GM12878 (cell line): ENCODE data around the gene TAPT1. TPM values are rescaled to one million over a fixed set of nuclear protein-coding genes. Genes with fewer than 3 reads are reported as not detected.

Experiments
- ATAC-seq: fragments of 200-7000 bp; cut with Tn5 transposase; 3 replicates; pipeline ENCODE4 v1.9.1; 2020; ENCODE audit warnings: mild to moderate bottlenecking, moderate library complexity
- BruUV-seq: library from RNA; stranded (reverse); fragments of 400-500 nt; replicated peaks from 2 replicates; lab custom pipeline; 2021; lab: Mats Ljungman, UMichigan
- CTCF ChIA-PET: fragments of 300-600 bp; sonication (Branson Sonifier 250); formaldehyde crosslinking; extraction: SDS; loops from one replicate; lab custom pipeline; 2021; ENCODE audit warnings: inconsistent platforms; lab: Yijun Ruan, JAX
- POLR2A ChIA-PET: fragments of 350-600 bp; formaldehyde crosslinking; extraction: SDS; loops from one replicate; lab custom pipeline; 2021; ENCODE audit warnings: inconsistent platforms; lab: Charles Lee
- RAD21 ChIA-PET: fragments of 300-600 bp; sonication (Branson Sonifier 250); formaldehyde crosslinking; loops from one replicate; lab custom pipeline; 2023; ENCODE audit warnings: antibody characterized with exemption; ENCODE audit not compliant: unreplicated experiment; lab: Charles Lee
- SMC1A ChIA-PET: fragments of 300-600 bp; sonication (Branson Sonifier 250); formaldehyde crosslinking; loops from one replicate; lab custom pipeline; 2023; ENCODE audit not compliant: unreplicated experiment, uncharacterized antibody; lab: Charles Lee
- DNase-seq: peaks from one replicate; pipeline ENCODE4 v3.0.0-alpha.2; 2011; ENCODE audit warnings: low read depth, low spot score
- FAIRE-seq: peaks from 3 replicates; lab custom pipeline; 2011; peaks lifted over from hg19 to GRCh38; lab: Jason Lieb, UNC
- H2AFZ ChIP-seq: 2 replicates; pipeline ENCODE4 v1.6.0; 2011; ENCODE audit warnings: low read depth, low read length, control low read depth; ENCODE audit not compliant: control insufficient read depth
- H3K27ac ChIP-seq: 2 replicates; pipeline ENCODE4 v1.5.1; 2011; ENCODE audit warnings: control low read depth; ENCODE audit not compliant: control insufficient read depth, insufficient read depth
- H3K27me3 ChIP-seq, 2 experiments: replicated peaks in 1 of 2; 2 replicates each; pipeline versions ENCODE4 v1.6.0 to v1.6.1; 2011; ENCODE audit warnings: low read length in 1 of 2; ENCODE audit not compliant: control insufficient read depth in 2 of 2, insufficient read depth in 2 of 2
- H3K36me3 ChIP-seq, 2 experiments: 2 replicates each; pipeline ENCODE4 v1.5.1; 2011; ENCODE audit warnings: low read length in 1 of 2; ENCODE audit not compliant: control insufficient read depth in 2 of 2, insufficient read depth in 2 of 2
- H3K4me1 ChIP-seq: 2 replicates; pipeline ENCODE4 v1.6.1; 2011; ENCODE audit warnings: mild to moderate bottlenecking, low read length, moderate library complexity, mixed read lengths; ENCODE audit not compliant: control insufficient read depth, insufficient read depth
- H3K4me2 ChIP-seq: 2 replicates; pipeline ENCODE4 v1.6.0; 2011; ENCODE audit warnings: control low read depth; ENCODE audit not compliant: control insufficient read depth, insufficient read depth
- H3K4me3 ChIP-seq: fragments of 200-600 bp; sonication (generic); 2 replicates; pipeline ENCODE4 v1.5.1; 2016
- H3K79me2 ChIP-seq: 2 replicates; pipeline ENCODE4 v1.6.0; 2011; ENCODE audit warnings: low read length; ENCODE audit not compliant: control insufficient read depth, insufficient read depth
- H3K9ac ChIP-seq: 2 replicates; pipeline ENCODE4 v1.8.0; 2011; ENCODE audit warnings: low read length, control low read depth, mixed read lengths; ENCODE audit not compliant: control insufficient read depth, insufficient read depth
- H3K9me3 ChIP-seq: replicated peaks from 3 replicates; pipeline ENCODE4 v1.5.1; 2011; ENCODE audit warnings: mild to moderate bottlenecking, low read length; ENCODE audit not compliant: control insufficient read depth, insufficient read depth
- H4K20me1 ChIP-seq: 2 replicates; pipeline ENCODE4 v1.6.0; 2011; ENCODE audit not compliant: control insufficient read depth, insufficient read depth
- BACH1 ChIP-seq: fragments of 450-650 bp; IDR thresholded peaks from 2 replicates; pipeline ENCODE4 v1.6.1; 2017; ENCODE audit warnings: mild to moderate bottlenecking, borderline replicate concordance
- CTCF ChIP-seq, 3 experiments: IDR thresholded peaks in 2 of 3; conservative IDR thresholded peaks in 1 of 3; 2 replicates each; pipeline ENCODE4 v1.5.1; 2011; ENCODE audit warnings: low read depth in 3 of 3, low read length in 3 of 3, mild to moderate bottlenecking in 3 of 3, control low read depth in 2 of 3, moderate library complexity in 2 of 3, inconsistent platforms in 1 of 3, mixed read lengths in 1 of 3; ENCODE audit not compliant: control insufficient read depth in 2 of 3, insufficient read depth in 1 of 3; ENCODE audit errors: extremely low read depth in 1 of 3
- EGR1 ChIP-seq, 2 experiments: IDR thresholded peaks; 1 replicate in 1 of 2; 2 replicates in 1 of 2; pipeline ENCODE4 v1.6.1; 2011 to 2012; ENCODE audit warnings: low read depth in 2 of 2, low read length in 2 of 2, borderline replicate concordance in 1 of 2, mild to moderate bottlenecking in 1 of 2, moderate library complexity in 1 of 2
- IRF4 ChIP-seq: IDR thresholded peaks from 2 replicates; pipeline ENCODE4 v1.6.1; 2011; ENCODE audit warnings: low read depth, low read length
- NFYA ChIP-seq: IDR thresholded peaks from 2 replicates; pipeline ENCODE4 v1.6.1; 2011; ENCODE audit warnings: low read depth, mild to moderate bottlenecking, low read length, improper control_type of control experiment, borderline replicate concordance
- PML ChIP-seq: IDR thresholded peaks from 2 replicates; pipeline ENCODE4 v1.6.1; 2012; ENCODE audit warnings: low read length, inconsistent platforms
- SMARCA5 ChIP-seq: fragments of 450-650 bp; IDR thresholded peaks from 2 replicates; pipeline ENCODE4 v1.6.1; 2017; ENCODE audit warnings: mild to moderate bottlenecking
- SUPT20H ChIP-seq: IDR thresholded peaks from 2 replicates; pipeline ENCODE4 v1.6.1; 2011; ENCODE audit warnings: low read depth, mild to moderate bottlenecking, low read length, moderate library complexity, borderline replicate concordance; ENCODE audit not compliant: control insufficient read depth
- TAF1 ChIP-seq: IDR thresholded peaks from 2 replicates; pipeline ENCODE4 v1.6.1; 2011; ENCODE audit warnings: mild to moderate bottlenecking, low read depth, low read length, borderline replicate concordance
- TCF3 ChIP-seq: IDR thresholded peaks from 2 replicates; pipeline ENCODE4 v1.6.1; 2012; ENCODE audit warnings: low read depth, mild to moderate bottlenecking, low read length, borderline replicate concordance; ENCODE audit not compliant: insufficient read depth
- WGBS: methylation state at CpG from one replicate; pipeline ENCODE4 v1.1.6; 2016; ENCODE audit warnings: low lambda C conversion rate; ENCODE audit not compliant: insufficient replicate concordance, insufficient coverage; ENCODE audit errors: missing lambda C conversion rate; 5-methylcytosine and 5-hydroxymethylcytosine counted together
- in situ Hi-C: fragments of 300-500 bp; cut with MboI; formaldehyde crosslinking; loops from 9 replicates; pipeline ENCODE4 v1.14.3; 2018; ENCODE audit warnings: mixed read lengths
- intact Hi-C: fragments of 100-400 bp; cut with micrococcal nuclease; formaldehyde crosslinking; loops from one replicate; pipeline ENCODE4 v1.14.2; 2022; ENCODE audit not compliant: unreplicated experiment
- polyA plus RNA-seq, 11 experiments: library from polyadenylated mRNA; depleted of rRNA in 4 of 11; unstranded in 6 of 11; stranded (reverse) in 5 of 11; fragments of >200 nt; fragmentation: Nextera tagmentation in 4 of 11; fragmentation: Illumina TruSeq in 1 of 11; extraction: Ambion mirVana in 4 of 11; extraction: Trizol in 1 of 11; gene quantifications; 1 replicate in 1 of 11; 2 replicates in 10 of 11; pipeline versions ENCODE4 v1.2.1 to v1.2.3, GENCODE V29; 2011 to 2016; ENCODE audit warnings: inconsistent platforms in 2 of 11, missing spikeins in 2 of 11, low read depth in 1 of 11
- total RNA-seq, 4 experiments: library from RNA; depleted of rRNA in 3 of 4; stranded (reverse); fragments of >200 nt in 3 of 4; fragmentation: Illumina TruSeq in 1 of 4; extraction: Trizol in 1 of 4; gene quantifications; 2 replicates each; pipeline versions ENCODE4 v1.2.1 to v1.2.3, GENCODE V29; 2013 to 2021
- TF ChIP-seq, protein P1 (sequence below): fragments of 450-650 bp; IDR thresholded peaks from 2 replicates; pipeline ENCODE4 v1.6.1; 2017; ENCODE audit warnings: low read depth, mild to moderate bottlenecking, moderate library complexity
- TF ChIP-seq, protein P2 (sequence below): IDR thresholded peaks from 2 replicates; pipeline ENCODE4 v1.6.1; 2012; ENCODE audit warnings: mild to moderate bottlenecking, low read depth, low read length

TAPT1 gene
- total and polyA plus RNA-seq, 10 of the 15 experiments (the other 5 are each of a cell fraction or from before 2014, with no cell fraction given), result 0.91 to 23.3 (median 9.5) TPM

DNA sequence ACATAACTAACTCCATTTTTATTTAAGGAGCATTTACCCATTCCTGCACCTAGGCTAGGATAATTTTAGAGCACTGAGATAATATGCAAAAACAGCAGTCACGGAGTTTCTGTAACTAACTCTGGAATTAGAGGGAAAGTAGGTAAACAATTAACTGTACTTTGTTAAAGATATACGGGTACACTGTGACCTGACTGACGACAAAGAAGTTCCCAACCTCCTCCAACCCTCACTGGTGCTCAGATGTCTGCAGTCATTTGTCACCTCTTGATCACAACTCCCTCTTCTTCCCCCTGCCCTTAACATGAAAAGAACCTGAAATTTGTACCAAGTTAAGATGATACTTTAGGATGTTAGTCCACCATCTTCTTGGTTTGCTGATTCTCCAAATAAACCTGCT, 42.0 kb upstream of the TAPT1 start:
- WGBS, result 65% methylated on average over 3 of the region's 3 CpGs
- TF ChIP-seq SUPT20H, result no peak
- TF ChIP-seq, protein P1, sequence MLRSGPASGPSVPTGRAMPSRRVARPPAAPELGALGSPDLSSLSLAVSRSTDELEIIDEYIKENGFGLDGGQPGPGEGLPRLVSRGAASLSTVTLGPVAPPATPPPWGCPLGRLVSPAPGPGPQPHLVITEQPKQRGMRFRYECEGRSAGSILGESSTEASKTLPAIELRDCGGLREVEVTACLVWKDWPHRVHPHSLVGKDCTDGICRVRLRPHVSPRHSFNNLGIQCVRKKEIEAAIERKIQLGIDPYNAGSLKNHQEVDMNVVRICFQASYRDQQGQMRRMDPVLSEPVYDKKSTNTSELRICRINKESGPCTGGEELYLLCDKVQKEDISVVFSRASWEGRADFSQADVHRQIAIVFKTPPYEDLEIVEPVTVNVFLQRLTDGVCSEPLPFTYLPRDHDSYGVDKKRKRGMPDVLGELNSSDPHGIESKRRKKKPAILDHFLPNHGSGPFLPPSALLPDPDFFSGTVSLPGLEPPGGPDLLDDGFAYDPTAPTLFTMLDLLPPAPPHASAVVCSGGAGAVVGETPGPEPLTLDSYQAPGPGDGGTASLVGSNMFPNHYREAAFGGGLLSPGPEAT, result no peak
- TF ChIP-seq CTCF (IDR thresholded peaks at IDR 0.05 in 2 of 3, conservative IDR thresholded peaks at IDR 0.05 in 1 of 3; ENCODE audit: control insufficient read depth in 2 of 3, extremely low read depth in 1 of 3, insufficient read depth in 1 of 3, low read depth in 3 of 3, low read length in 3 of 3), result no peak
- TF ChIP-seq NFYA, result no peak
- TF ChIP-seq BACH1, result no peak
- no peak for TF ChIP-seq TCF3
- no peak for TF ChIP-seq SMARCA5
- TF ChIP-seq IRF4, result no peak
- TF ChIP-seq PML, result no peak
- no peak for TF ChIP-seq EGR1 (IDR thresholded peaks at IDR 0.05; ENCODE audit: borderline replicate concordance in 1 of 2, low read depth in 2 of 2, low read length in 2 of 2)
- no peak for TF ChIP-seq TAF1
- TF ChIP-seq, protein P2, sequence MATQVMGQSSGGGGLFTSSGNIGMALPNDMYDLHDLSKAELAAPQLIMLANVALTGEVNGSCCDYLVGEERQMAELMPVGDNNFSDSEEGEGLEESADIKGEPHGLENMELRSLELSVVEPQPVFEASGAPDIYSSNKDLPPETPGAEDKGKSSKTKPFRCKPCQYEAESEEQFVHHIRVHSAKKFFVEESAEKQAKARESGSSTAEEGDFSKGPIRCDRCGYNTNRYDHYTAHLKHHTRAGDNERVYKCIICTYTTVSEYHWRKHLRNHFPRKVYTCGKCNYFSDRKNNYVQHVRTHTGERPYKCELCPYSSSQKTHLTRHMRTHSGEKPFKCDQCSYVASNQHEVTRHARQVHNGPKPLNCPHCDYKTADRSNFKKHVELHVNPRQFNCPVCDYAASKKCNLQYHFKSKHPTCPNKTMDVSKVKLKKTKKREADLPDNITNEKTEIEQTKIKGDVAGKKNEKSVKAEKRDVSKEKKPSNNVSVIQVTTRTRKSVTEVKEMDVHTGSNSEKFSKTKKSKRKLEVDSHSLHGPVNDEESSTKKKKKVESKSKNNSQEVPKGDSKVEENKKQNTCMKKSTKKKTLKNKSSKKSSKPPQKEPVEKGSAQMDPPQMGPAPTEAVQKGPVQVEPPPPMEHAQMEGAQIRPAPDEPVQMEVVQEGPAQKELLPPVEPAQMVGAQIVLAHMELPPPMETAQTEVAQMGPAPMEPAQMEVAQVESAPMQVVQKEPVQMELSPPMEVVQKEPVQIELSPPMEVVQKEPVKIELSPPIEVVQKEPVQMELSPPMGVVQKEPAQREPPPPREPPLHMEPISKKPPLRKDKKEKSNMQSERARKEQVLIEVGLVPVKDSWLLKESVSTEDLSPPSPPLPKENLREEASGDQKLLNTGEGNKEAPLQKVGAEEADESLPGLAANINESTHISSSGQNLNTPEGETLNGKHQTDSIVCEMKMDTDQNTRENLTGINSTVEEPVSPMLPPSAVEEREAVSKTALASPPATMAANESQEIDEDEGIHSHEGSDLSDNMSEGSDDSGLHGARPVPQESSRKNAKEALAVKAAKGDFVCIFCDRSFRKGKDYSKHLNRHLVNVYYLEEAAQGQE, result no peak
- DNase-seq, result no peak
- ChIA-PET SMC1A (no interaction called here), POLR2A (no interaction called here), RAD21 (no interaction called here), CTCF (interaction anchor here (5.7 kb wide), 1 partner anchor 239 kb away, joined by 53 read pairs; no protein-coding TSS in a partner anchor)
- no peaks in the 10 kb centered on the region for H3K79me2 ChIP-seq
- ATAC-seq, result no peak
- BruUV-seq, result no TSS peak
- no peak overlapping the region for H3K4me3 ChIP-seq
- no peak overlapping the region for H2AFZ ChIP-seq
- no peaks in the 10 kb centered on the region for H4K20me1 ChIP-seq
- no peaks in the 10 kb centered on the region for H3K4me1 ChIP-seq
- in situ Hi-C loops, result loop anchor here (5.0 kb wide), 1 partner anchor 231 kb away; no protein-coding TSS in a partner anchor
- H3K9ac ChIP-seq, result no peak overlapping the region
- H3K27me3 ChIP-seq, result no peaks in the 10 kb centered on the region
- no peaks in the 10 kb centered on the region for H3K36me3 ChIP-seq
- intact Hi-C loops, result no loop called here
- H3K4me2 ChIP-seq, result no peak overlapping the region
- no peaks in the 10 kb centered on the region for H3K9me3 ChIP-seq
- no peak overlapping the region for H3K27ac ChIP-seq
- no peak for FAIRE-seq
